Keratinocyte (primary cell): Measurements from ENCODE around the gene MYL10. TPM values are rescaled to one million over a fixed set of nuclear protein-coding genes. Genes with fewer than 3 reads are reported as not detected.

Experiments
- DNase-seq: peaks from one replicate; pipeline ENCODE4 v3.0.0-alpha.2; 2011; ENCODE audit warnings: low read depth, missing footprints, low spot score
- FAIRE-seq: peaks from 2 replicates; lab custom pipeline; 2011; peaks lifted over from hg19 to GRCh38; lab: Jason Lieb, UNC
- H2AFZ ChIP-seq: 2 replicates; pipeline ENCODE4 v1.6.0; 2012; ENCODE audit warnings: low read length, control low read depth, inconsistent platforms; ENCODE audit not compliant: control insufficient read depth
- H3K27ac ChIP-seq: 2 replicates; pipeline ENCODE4 v1.5.1; 2011; ENCODE audit warnings: low read length; ENCODE audit not compliant: control insufficient read depth, insufficient read depth
- H3K27me3 ChIP-seq: 3 replicates; pipeline ENCODE4 v1.6.0; 2011; ENCODE audit warnings: low read length; ENCODE audit not compliant: control insufficient read depth, insufficient read depth; ENCODE audit errors: extremely low read depth
- H3K36me3 ChIP-seq, 2 experiments: 2 replicates in 1 of 2; 3 replicates in 1 of 2; pipeline ENCODE4 v1.5.1; 2011; ENCODE audit warnings: low read length in 2 of 2, mild to moderate bottlenecking in 1 of 2; ENCODE audit not compliant: control insufficient read depth in 2 of 2, insufficient read depth in 2 of 2; ENCODE audit errors: extremely low read depth in 1 of 2
- H3K4me1 ChIP-seq: 3 replicates; pipeline ENCODE4 v1.5.1; 2011; ENCODE audit warnings: low read length; ENCODE audit not compliant: control insufficient read depth, insufficient read depth; ENCODE audit errors: extremely low read depth
- H3K4me2 ChIP-seq: 3 replicates; pipeline ENCODE4 v1.6.0; 2011; ENCODE audit warnings: low read depth, low read length; ENCODE audit not compliant: control insufficient read depth, insufficient read depth; ENCODE audit errors: extremely low read depth
- H3K4me3 ChIP-seq, 3 experiments: fragments of 200-600 bp in 1 of 3; sonication (generic) in 1 of 3; 2 replicates in 2 of 3; 3 replicates in 1 of 3; pipeline ENCODE4 v1.5.1; 2011 to 2016; ENCODE audit warnings: low read length in 3 of 3, mild to moderate bottlenecking in 3 of 3, control low read depth in 2 of 3, inconsistent platforms in 1 of 3, low read depth in 1 of 3, mixed read lengths in 1 of 3, mixed run types in 1 of 3, moderate library complexity in 1 of 3; ENCODE audit not compliant: control insufficient read depth in 2 of 3, insufficient read depth in 2 of 3; ENCODE audit errors: extremely low read depth in 1 of 3
- H3K79me2 ChIP-seq: 2 replicates; pipeline ENCODE4 v1.6.0; 2012; ENCODE audit warnings: low read length; ENCODE audit not compliant: control insufficient read depth, insufficient read depth
- H3K9ac ChIP-seq: 3 replicates; pipeline ENCODE4 v1.6.0; 2011; ENCODE audit warnings: low read length; ENCODE audit not compliant: control insufficient read depth, insufficient read depth; ENCODE audit errors: extremely low read depth
- H3K9me1 ChIP-seq: 3 replicates; pipeline ENCODE4 v1.6.0; 2011; ENCODE audit warnings: low read length; ENCODE audit not compliant: control insufficient read depth, insufficient read depth; ENCODE audit errors: extremely low read depth
- H3K9me3 ChIP-seq: 2 replicates; pipeline ENCODE4 v1.5.1; 2012; ENCODE audit warnings: low read depth, low read length; ENCODE audit not compliant: control insufficient read depth
- H4K20me1 ChIP-seq: 3 replicates; pipeline ENCODE4 v1.6.0; 2011; ENCODE audit warnings: low read length; ENCODE audit not compliant: control insufficient read depth, insufficient read depth; ENCODE audit errors: extremely low read depth
- CTCF ChIP-seq, 3 experiments: IDR thresholded peaks in 1 of 3; conservative IDR thresholded peaks in 1 of 3; optimal IDR thresholded peaks in 1 of 3; 2 replicates in 2 of 3; 3 replicates in 1 of 3; pipeline versions ENCODE3 to v1.5.1; 2011; ENCODE audit warnings: low read length in 3 of 3, mild to moderate bottlenecking in 3 of 3, moderate library complexity in 2 of 3, control low read depth in 1 of 3, inconsistent platforms in 1 of 3; ENCODE audit not compliant: insufficient read depth in 2 of 3; ENCODE audit errors: extremely low read depth in 1 of 3
- EZH2 ChIP-seq: IDR thresholded peaks from one replicate; pipeline ENCODE4 v1.6.1; 2012; ENCODE audit warnings: inconsistent platforms, mild to moderate bottlenecking, low read length, moderate library complexity
- dilution Hi-C: fragments of 300-500 bp; cut with MboI; formaldehyde crosslinking; loops from one replicate; pipeline ENCODE4 v1.7.0; 2020; ENCODE audit warnings: low sequenced_read_pairs; ENCODE audit not compliant: extremely low pct_ligation_motif_present
- polyA plus RNA-seq, 5 experiments: library from polyadenylated mRNA; depleted of rRNA in 3 of 5; stranded (reverse) in 3 of 5; stranded (forward) in 1 of 5; unstranded in 1 of 5; fragments of >200 nt; gene quantifications; 1 replicate in 1 of 5; 2 replicates in 3 of 5; 3 replicates in 1 of 5; pipeline versions ENCODE4 v1.2.1 to v1.2.3, GENCODE V29; 2011 to 2012; ENCODE audit warnings: missing spikeins in 2 of 5, low read depth in 1 of 5, low replicate concordance in 1 of 5

MYL10 gene
- polyA plus RNA-seq, 1 donor (not counting 4 experiments of a cell fraction or from before 2014, with no cell fraction given), result not detected

DNA sequence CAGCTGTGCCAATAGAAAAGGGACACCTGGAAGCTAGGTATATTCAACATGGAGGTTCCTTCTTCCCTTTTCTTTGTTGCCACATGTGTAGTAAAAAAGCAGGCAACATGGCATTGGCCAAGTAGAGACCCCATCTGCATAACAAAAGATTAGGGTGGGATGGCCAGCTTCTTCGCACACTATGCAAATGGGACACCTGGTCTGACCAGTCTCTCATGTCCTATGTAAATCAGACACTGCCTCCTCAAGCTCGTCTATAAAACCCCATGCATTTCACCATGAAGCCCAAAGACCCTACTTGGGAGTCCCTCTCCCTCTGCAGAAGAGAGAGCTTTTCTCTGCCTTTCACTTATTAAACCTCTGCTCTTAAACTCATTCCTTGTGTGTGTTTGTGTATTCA lies 53.9 kb downstream of the MYL10 start:
- H3K79me2 ChIP-seq, result no peaks in the 10 kb centered on the region
- dilution Hi-C loops, result no loop called here
- H3K27ac ChIP-seq, result no peak overlapping the region
- DNase-seq (no peak), FAIRE-seq (no peak)
- no peak for TF ChIP-seq CTCF (optimal IDR thresholded peaks at IDR 0.05 in 1 of 3, IDR thresholded peaks at IDR 0.05 in 1 of 3, conservative IDR thresholded peaks at IDR 0.05 in 1 of 3; ENCODE audit: extremely low read depth in 1 of 3, insufficient read depth in 2 of 3, low read length in 3 of 3)
- no peak for TF ChIP-seq EZH2
- H3K4me1 ChIP-seq, result no peaks in the 10 kb centered on the region
- H3K4me2 ChIP-seq, result no peak overlapping the region
- H3K9ac ChIP-seq, result no peak overlapping the region
- H4K20me1 ChIP-seq, result no peaks in the 10 kb centered on the region
- no peak overlapping the region for H2AFZ ChIP-seq
- H3K9me1 ChIP-seq, result no peaks in the 10 kb centered on the region
- H3K27me3 ChIP-seq, result no peaks in the 10 kb centered on the region
- H3K36me3 ChIP-seq, result no peaks in the 10 kb centered on the region
- no peak overlapping the region for H3K4me3 ChIP-seq
- peaks cover 2% of the 10 kb centered on the region for H3K9me3 ChIP-seq

DNA sequence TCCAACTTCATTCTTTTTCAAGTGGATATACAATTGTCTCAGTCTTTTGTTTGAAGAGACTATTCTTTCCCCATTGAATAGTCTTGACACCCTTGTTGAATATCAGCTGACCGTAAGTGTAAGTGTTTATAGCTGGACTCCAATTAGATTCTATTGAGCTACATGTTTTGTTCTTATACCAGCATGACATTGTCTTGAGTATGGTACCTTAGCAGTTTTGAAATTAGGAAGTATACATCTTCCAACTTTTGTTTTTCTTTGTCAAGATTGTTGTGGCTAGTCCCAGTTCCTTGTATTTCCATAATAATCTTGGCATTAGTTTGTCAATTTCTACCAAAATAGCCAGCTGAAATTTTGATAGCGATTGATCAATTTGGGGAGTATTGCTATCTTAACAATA lies 56.9 kb downstream of the MYL10 start:
- Histone ChIP-seq H3K27me3 (peaks cover 3% of the 10 kb centered on the region), H3K36me3 (no peaks in the 10 kb centered on the region), H3K4me1 (no peaks in the 10 kb centered on the region), H3K79me2 (no peaks in the 10 kb centered on the region), H3K9me3 (peaks cover 2% of the 10 kb centered on the region), H3K9ac (no peak overlapping the region), H3K4me2 (no peak overlapping the region), H3K9me1 (no peaks in the 10 kb centered on the region), H4K20me1 (no peaks in the 10 kb centered on the region), H2AFZ (no peak overlapping the region), H3K4me3 (no peak overlapping the region), H3K27ac (no peak overlapping the region)
- no peak for TF ChIP-seq CTCF (optimal IDR thresholded peaks at IDR 0.05 in 1 of 3, IDR thresholded peaks at IDR 0.05 in 1 of 3, conservative IDR thresholded peaks at IDR 0.05 in 1 of 3; ENCODE audit: extremely low read depth in 1 of 3, insufficient read depth in 2 of 3, low read length in 3 of 3)
- no peak for TF ChIP-seq EZH2
- dilution Hi-C loops, result no loop called here
- FAIRE-seq, result no peak
- no peak for DNase-seq
